ENCODE measurements around the gene FMNL3. TPM values are rescaled to one million over a fixed set of nuclear protein-coding genes. Genes with fewer than 3 reads are reported as not detected.
A peak's percentile ranks its signal among the peaks of the same experiment; 100 is the strongest.

FMNL3 gene
- total RNA-seq, 1 donor from 2014 or later: 11.9 TPM

- DNase-seq (ENCODE audit: low spot score, unreplicated experiment): no peak
- H3K4me1 Mint-ChIP-seq (ENCODE audit: low read depth): peaks cover 4% of the 10 kb centered on the region
- TF ChIP-seq, protein P1, sequence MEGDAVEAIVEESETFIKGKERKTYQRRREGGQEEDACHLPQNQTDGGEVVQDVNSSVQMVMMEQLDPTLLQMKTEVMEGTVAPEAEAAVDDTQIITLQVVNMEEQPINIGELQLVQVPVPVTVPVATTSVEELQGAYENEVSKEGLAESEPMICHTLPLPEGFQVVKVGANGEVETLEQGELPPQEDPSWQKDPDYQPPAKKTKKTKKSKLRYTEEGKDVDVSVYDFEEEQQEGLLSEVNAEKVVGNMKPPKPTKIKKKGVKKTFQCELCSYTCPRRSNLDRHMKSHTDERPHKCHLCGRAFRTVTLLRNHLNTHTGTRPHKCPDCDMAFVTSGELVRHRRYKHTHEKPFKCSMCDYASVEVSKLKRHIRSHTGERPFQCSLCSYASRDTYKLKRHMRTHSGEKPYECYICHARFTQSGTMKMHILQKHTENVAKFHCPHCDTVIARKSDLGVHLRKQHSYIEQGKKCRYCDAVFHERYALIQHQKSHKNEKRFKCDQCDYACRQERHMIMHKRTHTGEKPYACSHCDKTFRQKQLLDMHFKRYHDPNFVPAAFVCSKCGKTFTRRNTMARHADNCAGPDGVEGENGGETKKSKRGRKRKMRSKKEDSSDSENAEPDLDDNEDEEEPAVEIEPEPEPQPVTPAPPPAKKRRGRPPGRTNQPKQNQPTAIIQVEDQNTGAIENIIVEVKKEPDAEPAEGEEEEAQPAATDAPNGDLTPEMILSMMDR (IDR thresholded peaks at IDR 0.05; ENCODE audit: unreplicated experiment): no peak
- peak overlapping the region; percentile 85 for H3K4me3 Mint-ChIP-seq (ENCODE audit: low read depth)
- H3K36me3 Mint-ChIP-seq (ENCODE audit: insufficient read depth): peaks cover 2% of the 10 kb centered on the region
- peaks cover 47% of the 10 kb centered on the region for H3K27me3 Mint-ChIP-seq
- H3K27ac Mint-ChIP-seq: no peak overlapping the region
- H3K9me3 Mint-ChIP-seq (ENCODE audit: low read depth): peaks cover 3% of the 10 kb centered on the region
Observed at GRCh38 chr12:49705479-49706134, 1.6 kb downstream of the FMNL3 start.

GRCh38 chr12:49703647-49704137 lies 3.5 kb downstream of the FMNL3 start:
- H3K4me3 Mint-ChIP-seq (ENCODE audit: low read depth): no peak overlapping the region
- H3K27me3 Mint-ChIP-seq: peaks cover 37% of the 10 kb centered on the region
- peaks cover 2% of the 10 kb centered on the region for H3K36me3 Mint-ChIP-seq (ENCODE audit: insufficient read depth)
- no peak for DNase-seq (ENCODE audit: low spot score, unreplicated experiment)
- peaks cover 9% of the 10 kb centered on the region for H3K4me1 Mint-ChIP-seq (ENCODE audit: low read depth)
- no peak overlapping the region for H3K27ac Mint-ChIP-seq
- TF ChIP-seq, protein P1 (IDR thresholded peaks at IDR 0.05; ENCODE audit: unreplicated experiment): no peak
- H3K9me3 Mint-ChIP-seq (ENCODE audit: low read depth): peaks cover 3% of the 10 kb centered on the region

DNA sequence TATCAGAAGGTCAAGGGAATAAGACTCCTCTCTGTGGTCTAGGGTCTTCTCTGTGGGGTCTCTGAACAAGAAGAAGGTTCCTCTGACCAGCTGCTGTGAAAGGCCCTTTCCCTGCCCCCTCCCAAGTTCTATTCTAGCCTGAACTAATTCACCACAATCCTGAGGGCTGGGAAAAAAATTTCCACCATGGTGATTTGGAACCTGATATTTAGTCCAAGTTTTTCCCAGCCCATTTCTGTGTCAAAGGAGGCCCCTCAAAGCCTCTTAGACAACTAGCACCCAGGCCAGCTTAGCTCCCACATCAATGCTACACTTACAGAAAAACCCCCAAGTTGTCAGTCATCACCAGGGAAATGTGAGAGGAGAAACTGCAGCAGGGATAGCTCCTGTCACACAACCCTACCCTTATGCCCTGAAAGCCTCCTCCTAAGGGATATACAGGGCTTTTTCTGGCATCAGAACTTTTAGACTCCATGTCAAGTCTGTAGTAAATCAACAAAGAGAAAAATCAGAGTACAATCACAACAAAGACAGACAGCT lies 4.5 kb downstream of the FMNL3 start:
- H3K27ac Mint-ChIP-seq: no peak overlapping the region

DNA sequence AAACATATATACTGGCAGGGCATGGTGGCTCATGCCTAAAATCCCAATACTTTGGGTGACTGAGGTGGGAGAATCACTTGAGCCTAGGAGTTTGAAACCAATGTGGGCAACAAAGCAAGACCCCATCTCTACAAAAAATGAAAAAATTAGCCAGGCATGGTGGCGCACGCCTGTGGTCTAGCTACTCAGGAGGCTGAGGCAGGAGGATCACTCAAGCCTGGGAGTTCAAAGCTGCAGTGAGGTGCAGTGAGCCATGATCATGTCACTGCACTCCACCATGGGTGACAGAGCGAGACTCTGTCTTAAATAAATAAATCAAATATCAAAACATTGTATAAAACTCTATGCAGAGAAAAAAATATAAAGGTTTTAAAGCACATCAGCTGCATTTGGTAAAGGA lies 5.2 kb downstream of the FMNL3 start:
- Mint-ChIP-seq H3K4me3 (ENCODE audit: low read depth) (no peak overlapping the region), H3K9me3 (ENCODE audit: low read depth) (no peaks in the 10 kb centered on the region), H3K27me3 (peaks cover 30% of the 10 kb centered on the region), H3K27ac (no peak overlapping the region), H3K36me3 (ENCODE audit: insufficient read depth) (no peaks in the 10 kb centered on the region), H3K4me1 (ENCODE audit: low read depth) (peaks cover 12% of the 10 kb centered on the region)
- TF ChIP-seq, protein P1 (IDR thresholded peaks at IDR 0.05; ENCODE audit: unreplicated experiment): no peak
- no peak for DNase-seq (ENCODE audit: low spot score, unreplicated experiment)

More for the DNA sequence above, 4.5 kb downstream of the FMNL3 start:
- Mint-ChIP-seq H3K4me3 (ENCODE audit: low read depth) (no peak overlapping the region), H3K27me3 (peaks cover 33% of the 10 kb centered on the region), H3K4me1 (ENCODE audit: low read depth) (peaks cover 12% of the 10 kb centered on the region), H3K36me3 (ENCODE audit: insufficient read depth) (peaks cover 2% of the 10 kb centered on the region), H3K9me3 (ENCODE audit: low read depth) (peaks cover 3% of the 10 kb centered on the region)
- DNase-seq (ENCODE audit: low spot score, unreplicated experiment): no peak
- TF ChIP-seq, protein P1 (IDR thresholded peaks at IDR 0.05; ENCODE audit: unreplicated experiment): no peak

- TF ChIP-seq, protein P1 (IDR thresholded peaks at IDR 0.05; ENCODE audit: unreplicated experiment): no peak
- Mint-ChIP-seq H3K9me3 (ENCODE audit: low read depth) (no peaks in the 10 kb centered on the region), H3K27ac (peak overlapping the region; percentile 12), H3K27me3 (peaks cover 10% of the 10 kb centered on the region), H3K36me3 (ENCODE audit: insufficient read depth) (no peaks in the 10 kb centered on the region), H3K4me1 (ENCODE audit: low read depth) (peaks cover 9% of the 10 kb centered on the region), H3K4me3 (ENCODE audit: low read depth) (no peak overlapping the region)
- DNase-seq (ENCODE audit: low spot score, unreplicated experiment): no peak
Observed at GRCh38 chr12:49698619-49699545, 8.3 kb downstream of the FMNL3 start.

Data from progenitor cell of endocrine pancreas (in vitro differentiated cells).